ENCODE measurements around the gene TCEAL9. TPM values are rescaled to one million over a fixed set of nuclear protein-coding genes. Genes with fewer than 3 reads are reported as not detected.

TCEAL9 gene
- 73.2 and 92.0 TPM in 2 replicates for total RNA-seq

GRCh38 chrX:103356130-103356798, at the start of gene TCEAL9:
TSS of gene TCEAL9 (plus strand) at chrX:103356506. CDS start at chrX:103357685, 1,179 bp downstream.

DNA sequence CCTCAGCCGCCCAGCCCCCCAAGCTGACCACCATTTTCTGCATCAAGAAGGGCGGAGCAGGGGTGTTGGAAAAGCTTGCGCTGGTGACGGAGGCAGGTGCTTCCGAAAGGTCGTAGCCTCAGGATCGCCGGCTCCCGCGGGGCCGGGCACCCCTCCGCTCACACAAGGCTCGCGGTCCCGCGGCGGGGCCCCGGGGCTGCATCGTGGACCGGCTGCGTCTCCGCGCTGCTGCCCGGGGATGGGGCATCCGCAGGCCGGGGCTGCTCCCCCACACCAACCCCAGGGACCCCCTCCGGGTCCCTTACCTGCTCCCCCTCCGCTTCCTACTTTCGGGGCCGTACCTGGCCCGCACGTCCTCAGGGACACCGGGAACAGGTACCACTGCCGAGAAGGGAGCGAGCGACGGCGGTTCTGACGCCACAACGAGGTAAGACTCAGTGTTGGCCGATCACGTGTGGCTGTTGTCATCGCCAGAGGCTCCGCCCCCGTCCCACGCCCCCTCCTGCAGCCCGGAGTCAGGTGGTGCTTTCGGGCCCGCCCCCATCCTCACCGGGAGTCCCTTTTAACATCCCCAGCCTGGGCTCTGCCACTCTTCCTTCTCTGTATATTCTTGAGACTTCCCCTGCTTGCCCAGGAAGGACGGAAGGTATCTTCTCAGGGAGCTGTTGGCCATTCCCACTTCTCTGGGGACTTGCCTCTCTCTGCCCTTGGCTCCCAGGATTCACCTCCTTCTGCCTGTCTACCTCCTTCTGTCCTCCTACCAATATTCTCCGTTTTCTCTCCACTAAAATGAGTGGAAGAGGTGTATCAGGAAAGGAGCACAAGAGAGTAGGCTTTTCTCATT, 45.5 kb upstream of the TCEAL9 start, which contains the start of gene BEX2:
BEX2 (minus strand) TSS at position 436 of the 844 bp plus-strand sequence. CDS start 1,014 bp downstream, outside the sequence.

DNA sequence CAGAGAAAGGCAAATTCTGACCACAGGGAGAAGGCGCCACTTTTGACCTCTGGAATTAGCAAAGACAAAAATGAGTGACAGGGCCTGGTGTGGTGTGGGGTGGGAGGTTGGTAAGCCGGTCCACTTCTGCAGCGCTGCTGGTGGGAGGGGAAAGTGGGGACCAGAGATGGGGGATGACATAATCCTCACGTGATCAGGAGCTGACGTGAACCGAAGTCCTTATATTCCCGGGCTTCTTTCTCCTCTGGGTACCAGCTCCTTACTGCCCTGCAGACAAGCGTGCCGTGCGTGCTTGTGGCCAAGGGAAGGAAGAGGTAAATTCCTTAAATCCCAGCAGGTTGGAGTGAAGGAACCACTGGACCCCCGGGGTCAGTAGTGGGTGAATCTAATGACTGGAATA, 26.3 kb upstream of the TCEAL9 start, which contains the start of gene TCEAL7:
TCEAL7 (plus strand) TSS at position 249 of the 400 bp plus-strand sequence. CDS start 1,165 bp downstream, outside the sequence.

GRCh38 chrX:103376118-103376978, 20.0 kb downstream of the TCEAL9 start, which contains the start of gene BEX3:
TSS of gene BEX3 (plus strand) at chrX:103376538. CDS start at chrX:103377522, 984 bp downstream.

Other genes starting within 250 kb of the TCEAL9 start
- gene BEX4, start 141.4 kb upstream of the TCEAL9 start, total RNA-seq = 14.8 and 16.8 TPM in 2 replicates
- 66.0 and 102 TPM in 2 replicates for gene TCEAL8, start 101.4 kb upstream of the TCEAL9 start, total RNA-seq
- not detected in 2 replicates for gene TCEAL5, start 79.8 kb upstream of the TCEAL9 start, total RNA-seq
- 1.0 and 1.9 TPM in 2 replicates for gene BEX2, start 45.5 kb upstream of the TCEAL9 start, total RNA-seq
- gene TCEAL7, start 26.3 kb upstream of the TCEAL9 start, total RNA-seq = 19.9 and 31.7 TPM in 2 replicates
- gene BEX3, start 20.0 kb downstream of the TCEAL9 start, total RNA-seq = 210 and 275 TPM in 2 replicates
- 0.33 and 0.53 TPM in 2 replicates for gene RAB40A, start 163.0 kb downstream of the TCEAL9 start, total RNA-seq
- 35.0 and 35.9 TPM in 2 replicates for gene TCEAL4, start 229.0 kb downstream of the TCEAL9 start, total RNA-seq